ENCODE measurements around the gene PAK5.

Gene PAK5

DNA sequence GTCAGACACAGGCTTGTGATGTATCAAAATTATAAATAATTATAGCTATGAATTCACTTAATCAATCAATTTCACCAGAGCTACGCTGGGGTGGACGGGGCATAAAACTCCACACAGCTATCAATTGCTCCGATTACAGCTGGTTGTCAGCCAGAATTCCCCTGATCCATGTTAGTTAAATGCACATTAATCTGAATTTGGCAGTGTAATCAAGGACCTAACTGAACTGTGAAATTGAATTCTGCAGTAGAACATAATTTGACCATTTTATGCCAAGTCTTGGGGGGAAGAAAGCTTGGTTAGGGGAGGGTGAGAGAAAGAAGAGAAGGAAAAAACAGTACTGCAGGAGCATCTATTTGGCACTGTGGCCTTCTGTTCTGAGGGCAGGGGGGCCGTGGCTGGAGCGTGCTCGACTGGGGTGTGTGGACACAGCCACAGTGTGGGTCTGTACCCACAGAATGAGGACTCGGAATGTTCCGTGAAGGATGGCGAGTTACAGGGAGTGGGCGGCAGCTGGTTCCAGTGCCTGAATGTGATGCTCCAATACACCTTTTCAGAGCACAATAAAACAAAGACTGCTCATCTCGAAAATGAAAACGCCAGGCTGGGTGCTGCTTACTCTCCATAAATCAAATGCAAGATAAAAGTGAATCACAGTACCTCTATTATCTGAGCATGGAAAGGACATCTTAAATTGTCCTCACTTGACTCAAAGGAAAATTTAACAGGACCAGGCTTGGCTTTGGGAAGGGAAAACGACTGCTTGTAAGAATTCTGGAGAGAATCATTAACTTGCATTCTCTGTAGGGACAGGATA, 265.3 kb downstream of the PAK5 start:
- Histone ChIP-seq H3K36me3 (ENCODE audit: low read depth) (no peaks in the 10 kb centered on the region), H3K4me1 (ENCODE audit: insufficient read depth, poor library complexity, severe bottlenecking) (no peaks in the 10 kb centered on the region), H3K27ac (ENCODE audit: poor library complexity, severe bottlenecking) (no peak overlapping the region), H3K4me3 (ENCODE audit: severe bottlenecking) (no peak overlapping the region), H3K9me3 (ENCODE audit: severe bottlenecking) (no peaks in the 10 kb centered on the region), H3K27me3 (ENCODE audit: insufficient read depth, poor library complexity, severe bottlenecking) (peaks cover 4% of the 10 kb centered on the region)
- TF ChIP-seq, protein P1, sequence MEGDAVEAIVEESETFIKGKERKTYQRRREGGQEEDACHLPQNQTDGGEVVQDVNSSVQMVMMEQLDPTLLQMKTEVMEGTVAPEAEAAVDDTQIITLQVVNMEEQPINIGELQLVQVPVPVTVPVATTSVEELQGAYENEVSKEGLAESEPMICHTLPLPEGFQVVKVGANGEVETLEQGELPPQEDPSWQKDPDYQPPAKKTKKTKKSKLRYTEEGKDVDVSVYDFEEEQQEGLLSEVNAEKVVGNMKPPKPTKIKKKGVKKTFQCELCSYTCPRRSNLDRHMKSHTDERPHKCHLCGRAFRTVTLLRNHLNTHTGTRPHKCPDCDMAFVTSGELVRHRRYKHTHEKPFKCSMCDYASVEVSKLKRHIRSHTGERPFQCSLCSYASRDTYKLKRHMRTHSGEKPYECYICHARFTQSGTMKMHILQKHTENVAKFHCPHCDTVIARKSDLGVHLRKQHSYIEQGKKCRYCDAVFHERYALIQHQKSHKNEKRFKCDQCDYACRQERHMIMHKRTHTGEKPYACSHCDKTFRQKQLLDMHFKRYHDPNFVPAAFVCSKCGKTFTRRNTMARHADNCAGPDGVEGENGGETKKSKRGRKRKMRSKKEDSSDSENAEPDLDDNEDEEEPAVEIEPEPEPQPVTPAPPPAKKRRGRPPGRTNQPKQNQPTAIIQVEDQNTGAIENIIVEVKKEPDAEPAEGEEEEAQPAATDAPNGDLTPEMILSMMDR (IDR thresholded peaks at IDR 0.05; ENCODE audit: poor library complexity, severe bottlenecking): no peak
- DNase-seq (ENCODE audit: low spot score) (no peak), ATAC-seq (ENCODE audit: low read depth) (no peak)

DNA sequence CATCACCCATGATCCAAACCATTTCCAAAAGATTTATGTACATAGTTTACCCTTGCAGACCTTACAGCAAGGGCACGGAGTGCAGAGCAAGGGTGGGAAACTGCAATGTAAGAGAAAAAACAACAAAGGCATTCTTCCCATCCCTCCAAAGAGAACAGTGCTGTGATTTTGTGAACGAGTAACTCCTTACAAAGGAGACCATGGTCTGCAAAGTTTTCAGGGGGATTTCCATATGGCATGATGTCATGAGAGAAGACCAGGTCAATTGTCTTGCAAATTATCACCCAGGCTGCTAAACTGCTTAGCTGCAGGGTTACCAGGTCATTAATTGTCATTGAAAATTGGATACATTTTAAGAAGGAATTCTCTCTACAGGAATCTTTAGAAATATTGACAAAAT, 266.2 kb downstream of the PAK5 start:
- no peak overlapping the region for H3K27ac ChIP-seq (ENCODE audit: poor library complexity, severe bottlenecking)
- H3K4me3 ChIP-seq (ENCODE audit: severe bottlenecking): no peak overlapping the region
- TF ChIP-seq, protein P1 (IDR thresholded peaks at IDR 0.05; ENCODE audit: poor library complexity, severe bottlenecking): no peak
- ATAC-seq (ENCODE audit: low read depth) (no peak), DNase-seq (ENCODE audit: low spot score) (no peak)
- H3K4me1 ChIP-seq (ENCODE audit: insufficient read depth, poor library complexity, severe bottlenecking): no peaks in the 10 kb centered on the region
- peaks cover 4% of the 10 kb centered on the region for H3K27me3 ChIP-seq (ENCODE audit: insufficient read depth, poor library complexity, severe bottlenecking)
- H3K36me3 ChIP-seq (ENCODE audit: low read depth): no peaks in the 10 kb centered on the region
- H3K9me3 ChIP-seq (ENCODE audit: severe bottlenecking): no peaks in the 10 kb centered on the region

DNA sequence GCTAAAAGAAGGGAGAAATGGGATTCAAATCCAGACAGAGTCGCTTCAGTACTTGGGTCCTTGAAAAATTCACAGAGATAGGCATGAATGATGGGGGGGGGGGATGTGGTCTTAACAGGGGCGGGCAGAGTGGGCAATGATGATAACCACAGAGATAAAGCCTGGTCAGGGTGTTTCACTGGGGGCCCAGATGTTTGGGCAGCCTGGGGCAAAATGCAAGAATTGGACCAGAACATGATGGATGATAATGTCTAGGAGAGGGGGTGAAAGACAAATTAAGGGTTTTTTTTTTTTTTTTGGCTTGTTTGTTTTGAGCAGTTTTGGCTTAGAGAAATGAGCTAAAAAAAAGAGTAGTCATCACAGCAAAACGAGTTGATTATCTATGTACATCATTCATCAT, 267.1 kb downstream of the PAK5 start:
- peaks cover 4% of the 10 kb centered on the region for H3K27me3 ChIP-seq (ENCODE audit: insufficient read depth, poor library complexity, severe bottlenecking)
- DNase-seq (ENCODE audit: low spot score) (no peak), ATAC-seq (ENCODE audit: low read depth) (no peak)
- H3K36me3 ChIP-seq (ENCODE audit: low read depth): no peaks in the 10 kb centered on the region
- no peaks in the 10 kb centered on the region for H3K9me3 ChIP-seq (ENCODE audit: severe bottlenecking)
- H3K4me3 ChIP-seq (ENCODE audit: severe bottlenecking): no peak overlapping the region
- H3K27ac ChIP-seq (ENCODE audit: poor library complexity, severe bottlenecking): no peak overlapping the region
- H3K4me1 ChIP-seq (ENCODE audit: insufficient read depth, poor library complexity, severe bottlenecking): no peaks in the 10 kb centered on the region
- TF ChIP-seq, protein P1 (IDR thresholded peaks at IDR 0.05; ENCODE audit: poor library complexity, severe bottlenecking): no peak

DNA sequence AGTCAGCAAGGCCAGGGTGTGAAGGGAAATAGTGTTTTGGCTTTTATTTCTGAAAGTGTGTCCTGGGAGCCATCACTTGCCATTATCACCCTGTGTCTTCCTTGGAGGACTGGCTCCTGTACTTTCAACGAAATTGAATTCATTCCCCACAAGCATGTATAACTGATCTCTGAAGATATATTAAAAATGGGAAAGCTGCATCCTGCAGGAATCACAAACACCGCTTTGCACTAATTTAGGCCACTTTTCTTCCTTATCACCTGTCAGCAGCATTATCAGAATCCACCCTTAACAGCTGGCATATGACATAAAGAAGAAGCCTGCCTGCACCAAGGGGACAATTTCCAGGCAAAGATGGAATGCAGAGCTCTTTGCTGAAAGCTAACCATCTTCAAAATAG, 268.3 kb downstream of the PAK5 start:
- Histone ChIP-seq H3K27ac (ENCODE audit: poor library complexity, severe bottlenecking) (no peak overlapping the region), H3K4me1 (ENCODE audit: insufficient read depth, poor library complexity, severe bottlenecking) (no peaks in the 10 kb centered on the region), H3K9me3 (ENCODE audit: severe bottlenecking) (no peaks in the 10 kb centered on the region), H3K27me3 (ENCODE audit: insufficient read depth, poor library complexity, severe bottlenecking) (peaks cover 4% of the 10 kb centered on the region), H3K36me3 (ENCODE audit: low read depth) (no peaks in the 10 kb centered on the region), H3K4me3 (ENCODE audit: severe bottlenecking) (no peak overlapping the region)
- no peak for DNase-seq (ENCODE audit: low spot score)
- ATAC-seq (ENCODE audit: low read depth): no peak
- TF ChIP-seq, protein P1 (IDR thresholded peaks at IDR 0.05; ENCODE audit: poor library complexity, severe bottlenecking): no peak

DNA sequence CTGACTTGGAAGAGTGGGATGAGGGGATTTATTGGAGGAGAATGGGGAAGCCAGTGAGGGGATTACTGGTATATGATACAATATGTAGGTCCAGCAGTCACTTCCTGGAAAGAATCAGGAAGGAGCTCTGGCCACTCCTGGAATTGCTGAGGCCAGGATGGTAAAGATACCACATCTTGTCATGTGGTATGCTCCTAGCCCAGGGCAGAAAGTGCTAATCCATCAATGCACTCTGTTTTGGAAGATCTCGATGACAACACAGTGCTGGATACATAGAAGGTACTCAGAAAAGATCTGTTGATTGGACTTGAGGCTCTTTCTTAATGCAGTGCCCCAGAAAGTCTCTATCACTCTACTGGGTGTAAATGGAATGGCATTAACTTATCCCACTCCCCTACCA, 271.9 kb downstream of the PAK5 start:
- TF ChIP-seq, protein P1 (IDR thresholded peaks at IDR 0.05; ENCODE audit: poor library complexity, severe bottlenecking): no peak
- Histone ChIP-seq H3K9me3 (ENCODE audit: severe bottlenecking) (no peaks in the 10 kb centered on the region), H3K27ac (ENCODE audit: poor library complexity, severe bottlenecking) (no peak overlapping the region), H3K4me1 (ENCODE audit: insufficient read depth, poor library complexity, severe bottlenecking) (no peaks in the 10 kb centered on the region), H3K36me3 (ENCODE audit: low read depth) (no peaks in the 10 kb centered on the region), H3K4me3 (ENCODE audit: severe bottlenecking) (no peak overlapping the region), H3K27me3 (ENCODE audit: insufficient read depth, poor library complexity, severe bottlenecking) (no peaks in the 10 kb centered on the region)
- no peak for ATAC-seq (ENCODE audit: low read depth)
- no peak for DNase-seq (ENCODE audit: low spot score)
